ENCODE measurements around the gene TSPYL1.

GRCh38 chr6:116313101-116313776 lies 33.5 kb upstream of the TSPYL1 start:
- TF ChIP-seq FOXM1 (IDR thresholded peaks at IDR 0.05; ENCODE audit: borderline replicate concordance), result no peak
- no peak for TF ChIP-seq SP1 (IDR thresholded peaks at IDR 0.05)
- TF ChIP-seq PKNOX1 (IDR thresholded peaks at IDR 0.05), result no peak
- no peak for TF ChIP-seq FOXK2 (IDR thresholded peaks at IDR 0.05)

All from HEK293T (cell line).